Activated effector memory CD4-positive, alpha-beta T cell treated with anti-CD3 and anti-CD28 coated beads, Interleukin-2, amount 50 U/mL, for 16 hours (primary cell): ENCODE results near the gene GAS6.

Experiments
- DNase-seq: peaks from one replicate; pipeline ENCODE4 v3.0.0-alpha.2; 2020

Gene GAS6

GRCh38 chr13:113850722-113851479 lies 13.0 kb downstream of the GAS6 start:
- DNase-seq: no peak

- DNase-seq: no peak
These were observed 13.7 kb downstream of the GAS6 start for GRCh38 chr13:113849981-113850721.

GRCh38 chr13:113849546-113849945 lies 14.3 kb downstream of the GAS6 start:
- DNase-seq: no peak

GRCh38 chr13:113848431-113849260 lies 15.2 kb downstream of the GAS6 start:
- peak; percentile 58 for DNase-seq

- DNase-seq: no peak
These were observed 15.9 kb downstream of the GAS6 start for GRCh38 chr13:113848020-113848419.

GRCh38 chr13:113846636-113847318 lies 17.1 kb downstream of the GAS6 start:
- DNase-seq: peak; percentile 63

- no peak for DNase-seq
These were observed 17.9 kb downstream of the GAS6 start for GRCh38 chr13:113845723-113846635.

GRCh38 chr13:113845055-113845454 lies 18.8 kb downstream of the GAS6 start:
- DNase-seq: no peak

- no peak for DNase-seq
These were observed 19.9 kb downstream of the GAS6 start for GRCh38 chr13:113843864-113844556.

GRCh38 chr13:113843063-113843654 lies 20.7 kb downstream of the GAS6 start:
- DNase-seq: no peak

GRCh38 chr13:113842336-113843062 lies 21.4 kb downstream of the GAS6 start:
- no peak for DNase-seq

- no peak for DNase-seq
These were observed 22.6 kb downstream of the GAS6 start for GRCh38 chr13:113841353-113841650.

GRCh38 chr13:113840541-113841352 lies 23.1 kb downstream of the GAS6 start:
- no peak for DNase-seq

GRCh38 chr13:113839536-113840204 lies 24.2 kb downstream of the GAS6 start:
- DNase-seq: no peak

- DNase-seq: no peak
These were observed 25.1 kb downstream of the GAS6 start for GRCh38 chr13:113838711-113839201.

- DNase-seq: no peak
These were observed 26.1 kb downstream of the GAS6 start for GRCh38 chr13:113837560-113838355.

GRCh38 chr13:113836768-113837559 lies 26.9 kb downstream of the GAS6 start:
- no peak for DNase-seq
